Kasumi-1 (cell line): ENCODE results near the gene CASR.

Experiments
- DNase-seq, 2 experiments: peaks; one replicate each; lab custom pipeline; 2025; lab: John Stamatoyannopoulos, UW

CASR gene

DNA sequence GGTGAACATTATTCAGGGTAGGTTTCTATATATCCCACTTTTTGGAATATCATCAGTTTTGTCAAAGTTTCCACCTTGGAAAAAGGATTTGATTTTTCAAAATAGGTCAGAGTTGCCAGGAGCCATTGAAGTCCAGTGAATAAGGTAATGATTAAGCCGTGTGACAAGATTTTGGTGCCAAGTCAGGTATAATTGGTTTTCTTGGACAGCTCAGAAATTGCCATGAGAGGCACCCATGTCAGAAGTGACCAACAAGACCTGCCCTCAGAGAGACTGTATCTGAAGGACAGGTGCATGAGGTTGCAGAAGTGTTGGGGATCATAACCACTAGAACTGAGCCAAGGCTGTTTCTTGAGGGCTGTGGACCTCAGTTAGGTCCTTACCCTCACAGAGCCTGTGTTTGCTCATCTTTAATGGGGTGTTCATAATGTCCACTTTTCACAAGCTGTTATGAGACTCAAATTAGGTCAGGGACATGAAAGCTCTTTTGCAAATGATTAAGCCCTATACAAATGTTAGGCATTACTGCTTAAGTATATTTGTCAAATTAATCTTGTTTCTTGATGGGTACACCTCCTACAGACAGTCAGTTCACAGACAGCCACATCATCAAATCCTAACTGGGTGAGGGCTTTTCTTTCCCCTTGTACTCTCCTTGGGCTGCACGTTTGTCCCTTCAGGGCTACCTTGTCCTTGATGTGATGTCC, 32.3 kb downstream of the CASR start:
- DNase-seq = no peak

DNA sequence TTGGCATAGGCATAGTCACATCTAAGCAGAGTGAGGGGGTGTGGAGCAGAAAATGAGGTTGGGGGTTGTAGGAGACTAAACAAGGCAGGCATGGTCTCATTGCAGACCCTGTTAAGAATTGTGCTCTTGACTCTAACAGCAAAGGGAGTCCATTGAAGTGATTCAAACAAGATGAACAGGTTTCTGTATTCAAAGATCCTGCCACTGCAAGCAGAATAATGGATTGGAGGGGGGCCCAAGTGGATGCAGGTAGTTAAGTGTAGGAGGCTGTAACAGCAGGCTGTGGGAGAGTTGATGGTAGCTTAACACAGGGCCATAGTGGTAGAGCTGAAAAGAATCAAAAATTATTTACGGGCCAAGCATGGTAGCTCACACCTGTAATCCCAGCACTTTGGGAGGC, 34.4 kb downstream of the CASR start:
- DNase-seq = no peak

DNA sequence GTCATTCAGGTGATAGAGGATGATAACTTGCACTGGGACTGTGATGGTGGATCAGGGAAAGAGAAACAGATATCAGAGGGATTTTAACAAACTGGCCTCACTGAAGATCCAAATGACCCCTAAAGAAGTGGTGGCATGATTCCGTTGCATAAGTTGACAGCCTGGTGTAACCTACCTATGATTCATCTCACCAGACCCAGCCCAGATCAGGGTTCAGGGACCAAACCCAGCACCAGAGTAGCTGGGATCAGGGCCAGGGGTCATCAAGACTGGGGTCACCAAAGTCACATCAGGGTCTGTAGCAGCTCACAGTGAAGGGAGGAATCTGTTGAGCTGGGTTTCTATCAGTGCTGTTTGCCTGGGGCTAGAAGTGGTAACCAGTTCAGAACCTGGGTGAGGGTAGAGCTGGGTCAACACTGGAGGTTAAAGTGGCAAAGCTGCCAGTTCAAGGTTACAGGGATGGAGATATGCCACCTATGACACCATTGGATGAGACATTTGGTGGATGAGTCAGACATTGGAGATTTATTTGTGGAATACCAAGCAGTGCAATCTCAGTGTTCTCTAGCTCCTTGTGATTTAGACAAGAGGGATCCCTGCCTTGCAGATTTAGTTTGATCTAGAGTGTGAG, 35.9 kb downstream of the CASR start:
- DNase-seq = no peak

DNA sequence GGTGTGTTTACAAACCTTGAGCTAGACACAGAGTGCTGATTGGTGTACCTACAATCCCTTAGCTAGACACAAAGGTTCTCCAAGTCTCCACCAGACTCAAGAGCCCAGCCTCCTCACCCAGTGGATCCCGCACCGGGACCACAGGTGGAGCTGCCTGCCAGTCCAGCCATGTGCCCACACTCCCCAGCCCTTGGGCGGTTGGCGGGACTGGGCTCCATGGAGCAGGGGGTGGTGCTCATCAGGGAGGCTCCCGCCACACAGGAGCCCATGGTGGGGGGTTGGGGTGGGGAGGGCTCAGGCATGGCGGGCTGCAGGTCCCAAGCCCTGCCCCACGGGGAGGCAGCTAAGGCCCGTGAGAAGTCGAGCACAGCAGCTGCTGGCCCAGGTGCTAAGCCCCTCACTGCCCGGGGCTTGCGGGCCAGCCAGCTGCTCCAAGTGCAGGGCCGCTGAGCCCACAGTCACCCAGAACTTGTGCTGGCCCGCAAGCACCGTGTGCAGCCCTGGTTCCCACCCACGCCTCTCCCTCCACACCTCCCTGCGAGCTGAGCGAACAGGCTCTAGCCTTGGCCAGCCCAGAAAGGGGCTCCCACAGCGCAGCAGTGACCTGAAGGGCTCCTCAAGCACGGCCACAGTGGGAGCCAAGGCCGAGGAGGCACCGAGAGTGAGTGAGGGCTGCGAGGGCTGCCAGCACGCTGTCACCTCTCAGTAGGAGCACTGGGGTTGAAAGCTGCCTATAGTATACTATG, 43.7 kb downstream of the CASR start:
- DNase-seq = no peak

DNA sequence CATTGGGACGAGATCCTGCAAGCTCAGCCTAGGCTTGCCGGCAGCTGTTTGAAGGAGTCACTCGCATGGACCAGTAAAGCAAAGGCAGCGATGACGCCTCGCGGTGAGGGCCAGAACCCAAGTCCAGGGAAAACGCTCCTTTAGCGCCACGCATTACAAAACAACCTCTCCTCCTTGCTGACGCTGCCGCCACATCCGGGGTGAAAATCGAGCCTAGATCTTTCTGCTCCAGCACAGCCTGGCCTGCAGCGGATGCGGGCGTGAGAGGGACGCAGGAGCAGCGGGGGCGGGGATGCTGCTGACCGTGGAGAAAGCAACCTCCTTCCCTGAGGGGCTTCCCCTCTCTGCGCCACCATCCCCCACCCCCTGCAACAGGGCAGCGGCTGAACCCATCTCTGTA, 46.7 kb downstream of the CASR start:
- no peak for DNase-seq

DNA sequence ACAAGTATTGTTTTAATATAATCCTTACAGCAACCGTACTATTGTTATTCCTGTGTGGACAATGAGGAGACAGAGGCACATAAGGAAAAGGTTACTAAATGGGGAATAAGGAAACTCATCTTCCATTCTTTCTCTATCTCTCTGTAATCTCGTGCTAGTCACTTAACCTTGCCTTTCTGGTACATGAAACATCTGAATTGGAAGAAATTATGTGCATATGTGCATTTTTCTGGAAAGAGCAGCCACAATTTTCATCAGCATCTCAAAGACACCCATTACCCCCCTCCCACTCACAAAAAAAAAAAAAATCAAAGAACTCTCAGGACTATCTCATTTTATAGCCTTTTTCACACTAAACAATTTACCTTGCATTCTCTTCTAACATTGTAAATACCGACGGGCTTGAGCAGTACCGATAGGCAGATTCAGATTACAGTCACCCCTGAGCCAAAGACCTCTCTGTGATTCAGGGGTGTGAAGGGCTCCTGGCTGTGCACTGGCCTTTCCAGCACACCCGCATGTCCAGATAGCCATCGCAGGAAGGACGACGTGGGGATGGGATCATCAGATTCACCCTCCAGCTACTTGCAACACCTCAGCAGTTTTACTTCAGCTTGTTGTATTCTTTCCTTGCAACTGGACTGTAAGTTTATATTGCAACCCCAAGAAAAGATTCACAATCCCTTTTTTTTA, 48.1 kb downstream of the CASR start:
- DNase-seq = no peak

DNA sequence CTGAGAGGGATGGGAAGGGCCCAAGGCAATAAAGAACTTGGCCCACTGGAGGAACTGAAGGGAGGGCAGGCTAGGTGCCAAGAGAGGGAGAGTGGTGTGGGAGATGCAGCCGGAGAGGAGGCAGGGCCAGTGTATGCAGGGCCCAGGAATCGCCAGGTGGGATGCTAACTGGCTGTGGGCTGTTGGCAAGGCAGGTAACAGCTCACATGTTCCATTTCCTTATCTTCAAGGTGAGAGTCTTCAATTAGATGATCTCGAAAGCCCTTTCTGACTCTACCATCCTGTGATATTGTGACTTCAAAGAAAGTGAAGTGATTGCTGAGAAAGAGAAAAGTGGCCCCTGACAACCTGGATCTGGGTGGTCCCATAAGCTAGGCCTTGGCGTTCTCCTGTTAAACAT, 49.0 kb downstream of the CASR start:
- DNase-seq = no peak

DNA sequence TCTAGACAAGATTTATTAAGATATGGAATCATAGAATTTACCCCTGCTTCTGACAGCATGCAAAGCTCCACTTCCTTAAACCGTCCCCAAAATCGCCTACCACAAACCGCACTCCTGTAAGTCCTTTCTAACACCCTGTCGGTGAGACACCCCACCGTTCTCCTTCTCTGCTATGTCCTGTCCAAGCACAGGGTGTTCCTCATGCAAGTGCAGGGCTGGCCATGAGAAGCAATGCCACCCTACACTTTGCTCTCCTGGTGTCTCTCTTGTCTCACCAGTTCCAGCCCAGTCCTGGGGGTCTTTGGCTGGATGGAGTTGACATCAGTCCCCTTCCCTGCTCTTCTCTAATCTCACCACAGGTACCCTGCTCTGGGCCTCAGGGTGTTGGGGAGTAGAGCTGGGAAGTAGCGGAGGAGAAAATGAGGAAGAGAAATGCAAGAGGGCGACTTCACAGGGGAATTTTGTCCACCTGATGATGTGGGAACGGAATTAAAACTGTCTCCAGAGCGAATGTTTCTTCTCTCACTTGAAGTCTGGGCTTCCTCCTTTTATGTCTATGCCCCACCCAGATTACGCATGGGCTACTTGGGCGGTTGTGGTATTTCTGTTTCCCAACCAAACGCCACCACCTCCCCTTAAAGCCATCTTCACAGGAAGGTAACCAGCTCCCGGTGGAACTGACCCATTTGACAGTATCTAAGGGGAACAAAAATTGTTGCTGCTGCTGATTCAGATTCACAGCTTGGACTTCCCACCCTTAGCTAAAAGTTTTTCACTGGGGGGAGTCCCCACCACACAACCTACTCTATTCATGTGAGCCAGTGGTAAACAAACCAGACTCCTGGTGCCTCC, 49.9 kb downstream of the CASR start:
- DNase-seq = peak; percentile 83 to 84

DNA sequence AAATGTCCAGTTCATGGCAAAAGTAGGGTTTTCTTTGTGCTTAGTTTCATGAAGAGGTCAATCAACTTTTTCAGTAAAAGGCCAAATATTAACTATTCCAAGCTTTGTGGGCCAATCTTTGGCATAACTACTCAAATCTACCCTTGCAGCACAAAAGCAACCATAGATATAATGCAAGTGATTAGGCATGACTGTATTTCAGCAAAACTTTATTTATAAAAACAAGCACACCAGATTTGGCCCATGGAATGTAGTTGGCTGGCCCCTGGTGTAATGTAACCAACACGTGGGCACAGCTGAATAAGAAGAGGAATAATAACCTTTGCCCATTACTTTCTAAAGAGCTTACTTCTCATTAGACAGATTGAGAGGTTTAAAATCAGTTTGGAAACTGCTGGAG, 50.6 kb downstream of the CASR start:
- DNase-seq = no peak

DNA sequence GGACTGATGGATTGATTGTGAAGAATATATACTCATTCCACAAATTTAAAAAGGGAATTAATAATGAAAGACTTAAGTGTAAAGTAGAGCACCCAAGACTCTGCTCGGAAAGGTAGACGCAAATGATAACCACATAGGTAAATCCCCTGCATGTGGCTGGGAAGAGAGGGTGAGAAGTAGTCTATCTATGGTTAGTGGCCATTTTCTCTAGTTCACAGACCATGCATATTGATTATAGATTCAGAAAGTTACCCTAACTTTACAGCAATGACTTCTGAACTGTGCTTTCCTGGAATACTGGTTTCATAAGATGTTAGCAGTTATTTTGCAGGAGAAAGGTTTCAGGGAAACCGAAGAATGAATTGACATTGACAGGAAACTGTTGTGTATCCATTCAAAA, 51.7 kb downstream of the CASR start:
- DNase-seq = no peak

DNA sequence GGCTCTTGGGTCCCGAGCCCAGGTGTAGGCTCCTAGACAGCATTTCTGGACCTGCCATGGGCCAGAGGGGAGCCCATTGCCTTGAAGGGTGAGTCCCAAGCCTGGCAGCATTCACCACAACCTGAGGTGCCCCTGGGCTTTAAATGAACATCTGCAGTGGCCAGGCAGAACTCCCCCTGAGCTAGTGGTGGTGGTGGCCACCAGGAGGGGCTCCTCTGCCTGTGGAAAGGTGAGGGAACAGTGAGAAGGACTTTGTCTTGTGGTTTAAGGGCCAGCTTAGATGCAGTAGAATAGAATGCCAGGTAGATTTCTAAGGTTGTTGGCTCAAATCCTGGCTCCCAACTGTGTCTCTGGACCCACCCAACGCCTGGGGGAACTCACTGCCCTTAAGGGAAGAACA, 55.6 kb downstream of the CASR start:
- DNase-seq = no peak

DNA sequence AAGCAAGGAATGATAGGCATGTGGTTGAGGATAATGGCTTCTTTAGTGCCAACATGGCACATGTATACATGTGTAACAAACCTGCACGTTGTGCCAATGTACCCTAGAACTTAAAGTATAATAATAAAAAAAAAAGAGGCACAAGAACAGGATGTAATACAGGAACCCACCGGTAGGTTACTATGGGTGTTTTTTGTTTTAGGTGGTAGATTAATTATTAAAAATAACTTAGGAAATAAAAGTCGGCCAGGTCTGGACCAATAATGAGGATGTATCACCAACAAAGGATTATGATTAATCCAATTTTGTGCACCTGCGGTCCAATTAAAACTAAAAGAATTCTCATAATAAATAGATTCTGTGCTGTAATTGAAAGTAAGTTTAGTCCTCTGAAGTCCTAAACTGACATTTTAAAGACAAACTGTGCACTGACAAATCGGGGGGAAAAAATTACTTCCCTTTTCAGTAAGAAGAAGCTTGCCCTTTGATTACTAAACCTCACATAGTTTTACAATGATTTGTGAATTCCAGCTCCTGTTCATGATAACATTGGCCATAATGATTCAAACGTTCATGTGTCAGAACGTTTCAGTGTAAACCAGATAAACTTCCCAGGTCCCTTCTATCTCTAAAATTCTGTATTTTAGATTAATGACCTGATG, 62.2 kb downstream of the CASR start:
- DNase-seq = peak; percentile 34 to 41

DNA sequence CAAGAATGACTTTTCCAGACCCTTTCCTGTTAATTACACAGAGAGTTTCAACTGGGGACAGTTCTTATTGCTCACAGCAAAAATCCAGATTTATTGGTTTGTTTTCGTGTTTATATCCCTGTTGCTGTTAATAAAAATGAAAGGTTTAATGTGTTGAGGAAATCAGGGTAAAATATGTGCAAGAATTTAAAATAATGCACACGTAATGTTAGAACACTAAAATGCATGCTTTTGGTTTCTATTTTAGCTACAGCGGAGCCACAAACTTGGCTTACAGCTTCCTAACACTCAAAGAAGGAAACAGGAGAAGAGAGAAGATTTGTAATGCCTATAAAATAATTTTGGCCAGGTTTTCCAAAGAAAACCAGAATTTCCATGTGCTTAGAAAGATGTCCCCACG, 62.7 kb downstream of the CASR start:
- DNase-seq = no peak

DNA sequence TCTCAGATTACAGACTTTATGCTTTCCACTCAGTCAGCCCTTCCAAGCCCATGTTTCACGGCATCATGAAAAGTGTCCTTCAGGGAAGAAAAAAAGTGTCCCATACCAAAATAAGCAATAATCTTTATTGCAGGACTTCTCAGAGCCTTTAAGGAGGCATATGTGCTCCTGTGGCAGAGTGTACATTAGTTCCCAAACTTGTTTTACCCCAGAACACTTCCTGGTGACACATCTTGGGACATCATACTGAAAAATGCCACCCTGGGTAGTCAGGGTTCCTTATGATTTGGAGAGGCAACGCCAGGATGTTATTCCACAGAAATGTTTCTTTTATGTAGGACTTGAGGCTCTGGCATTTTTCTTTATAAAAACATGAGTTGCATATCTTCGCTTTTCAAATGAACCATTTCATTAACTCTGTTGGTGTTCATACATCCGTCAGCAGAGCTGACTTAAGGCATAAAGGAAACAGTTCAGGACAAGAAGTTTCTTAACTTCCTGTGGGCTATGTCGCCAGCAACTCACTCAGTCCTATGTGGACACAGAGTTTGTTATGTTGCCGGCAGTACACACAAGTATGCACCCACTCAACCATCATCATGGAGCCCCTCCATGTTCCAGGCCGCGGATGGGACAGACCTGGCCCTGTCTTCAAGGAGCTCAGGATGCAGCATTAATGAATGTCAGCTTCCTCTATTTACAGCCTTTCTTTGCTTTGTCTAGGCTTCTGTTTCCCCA, 63.8 kb downstream of the CASR start:
- peak; percentile 63 to 79 for DNase-seq

DNA sequence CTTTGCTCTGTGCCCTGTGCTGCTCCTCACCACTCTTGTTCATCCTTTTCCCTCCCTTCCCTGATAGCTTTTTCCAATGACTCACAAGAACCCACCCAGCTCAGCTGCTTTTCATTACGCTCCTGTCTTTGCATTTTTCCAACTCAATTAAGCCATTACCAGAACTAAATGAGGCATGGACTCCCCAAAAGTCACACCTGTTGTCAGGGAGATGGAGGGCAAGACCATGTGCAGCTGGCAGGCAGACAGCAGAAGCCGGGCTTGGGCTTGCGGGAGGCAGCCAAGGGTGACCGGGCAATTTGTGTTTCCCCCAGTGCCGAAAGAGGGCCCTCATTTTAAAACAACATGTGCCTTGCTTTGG, 64.3 kb downstream of the CASR start:
- no peak for DNase-seq

DNA sequence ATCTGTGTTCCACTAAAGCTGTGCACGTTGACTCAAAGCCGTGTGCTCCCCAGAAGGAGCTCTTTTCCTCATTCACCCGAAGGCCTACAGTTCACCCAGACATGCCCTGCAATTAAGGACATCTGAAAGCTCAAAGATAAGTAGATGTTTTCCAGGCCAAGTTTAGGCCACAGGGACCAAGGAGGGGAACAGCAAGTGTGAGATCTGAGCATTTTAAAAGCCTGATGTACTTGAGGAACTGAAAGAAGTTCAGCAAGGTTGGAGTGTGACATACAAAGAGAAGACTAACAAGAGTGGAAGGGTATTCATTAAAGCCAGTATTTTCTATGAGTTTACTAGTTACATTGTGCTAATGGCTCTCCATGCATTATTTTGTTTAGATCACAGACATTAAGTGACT, 68.0 kb downstream of the CASR start:
- DNase-seq = no peak

DNA sequence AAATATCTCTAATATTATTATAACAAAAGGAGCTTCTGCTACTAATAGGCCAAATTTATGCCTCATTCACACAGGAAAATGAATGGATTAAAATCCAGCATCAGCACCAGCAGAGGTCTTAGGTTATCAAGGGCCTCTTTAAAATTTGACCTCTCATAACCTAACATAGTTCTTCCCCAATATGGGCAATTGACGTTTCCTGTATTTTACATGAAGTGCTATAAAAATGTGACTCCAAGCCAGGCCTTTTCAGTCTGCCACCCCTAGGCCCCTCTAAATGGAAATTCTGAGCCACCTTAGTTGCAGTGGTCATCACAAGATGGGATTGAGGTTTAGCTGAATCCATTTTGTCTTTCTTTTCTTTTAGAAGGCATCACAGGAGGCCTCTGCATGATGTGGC, 70.1 kb downstream of the CASR start:
- DNase-seq = no peak

DNA sequence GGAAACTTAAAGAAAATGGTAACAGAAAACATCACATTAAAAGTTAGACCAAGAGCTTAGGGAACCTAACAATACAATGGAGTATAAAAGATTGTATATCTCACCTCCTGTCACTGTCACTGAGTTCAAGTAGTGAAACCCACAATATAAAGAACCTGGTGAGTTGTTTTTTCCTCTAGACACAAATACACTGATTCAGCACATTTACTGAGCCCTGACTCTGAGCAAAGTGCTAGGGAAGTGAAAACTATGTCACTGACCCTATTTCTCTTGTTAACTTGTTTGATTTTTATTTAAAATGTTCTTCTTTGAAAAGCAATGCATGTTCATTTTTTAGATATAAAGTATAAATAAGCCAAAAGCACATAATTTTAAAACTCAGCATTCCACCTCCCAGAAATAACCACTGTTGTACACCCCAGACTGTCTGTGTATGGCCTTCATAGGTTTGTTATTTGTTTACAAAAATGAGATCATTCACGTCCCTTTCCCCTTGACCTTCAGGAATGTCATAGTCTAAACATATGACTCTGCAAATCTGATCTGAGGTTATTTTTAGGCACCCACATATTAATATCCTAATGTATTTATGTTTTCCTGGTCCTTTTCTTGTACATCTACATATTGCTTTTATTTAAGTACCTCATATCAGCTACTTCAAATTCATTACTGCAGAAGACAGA, 72.4 kb downstream of the CASR start:
- no peak for DNase-seq

DNA sequence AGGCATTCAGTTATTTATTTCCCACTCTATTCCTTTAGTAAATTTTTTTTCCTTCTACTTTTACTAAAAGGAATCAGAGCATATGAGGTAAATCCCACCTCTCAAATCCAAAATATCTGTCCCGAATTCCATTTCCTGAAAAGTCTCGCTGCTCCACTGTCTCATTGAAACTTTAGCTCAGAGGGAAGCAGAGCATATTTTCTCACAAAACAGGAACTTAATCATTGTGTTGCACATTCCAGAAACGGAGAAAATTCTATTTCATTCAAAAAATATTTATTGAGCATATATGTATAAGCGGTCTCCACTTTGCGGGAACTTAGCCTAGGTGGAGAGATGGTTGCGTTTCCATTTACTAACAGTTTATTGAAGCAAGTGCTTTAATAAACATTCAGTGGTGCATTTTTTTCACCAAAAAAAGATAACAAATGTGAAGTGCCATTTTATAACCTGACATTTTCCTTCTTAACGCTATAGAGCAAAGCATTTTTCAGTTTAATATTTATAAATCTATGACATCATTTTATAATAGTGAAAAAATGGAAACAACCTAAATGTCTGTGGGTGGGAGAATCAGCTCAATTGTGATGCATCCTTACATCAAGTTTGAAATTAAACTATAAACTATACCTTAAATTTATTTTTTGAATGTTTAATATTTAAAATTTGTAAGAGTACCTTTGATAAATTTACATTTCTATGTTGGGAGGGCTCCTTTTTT, 74.3 kb downstream of the CASR start:
- peak; percentile 8 to 11 for DNase-seq
